WTC11 (cell line): ENCODE data around the gene SERBP1.

Experiments
- JUN ChIP-seq: sonication (generic); formaldehyde crosslinking; IDR thresholded peaks from 2 replicates; pipeline ENCODE4 v1.8.0; 2023; ENCODE audit warnings: mild to moderate bottlenecking, missing genetic modification reagents
- TF ChIP-seq, protein P1 (sequence below): fragments of 200-600 bp; IDR thresholded peaks from 2 replicates; pipeline ENCODE4 v1.8.0; 2022; ENCODE audit warnings: antibody characterized with exemption

DNA sequence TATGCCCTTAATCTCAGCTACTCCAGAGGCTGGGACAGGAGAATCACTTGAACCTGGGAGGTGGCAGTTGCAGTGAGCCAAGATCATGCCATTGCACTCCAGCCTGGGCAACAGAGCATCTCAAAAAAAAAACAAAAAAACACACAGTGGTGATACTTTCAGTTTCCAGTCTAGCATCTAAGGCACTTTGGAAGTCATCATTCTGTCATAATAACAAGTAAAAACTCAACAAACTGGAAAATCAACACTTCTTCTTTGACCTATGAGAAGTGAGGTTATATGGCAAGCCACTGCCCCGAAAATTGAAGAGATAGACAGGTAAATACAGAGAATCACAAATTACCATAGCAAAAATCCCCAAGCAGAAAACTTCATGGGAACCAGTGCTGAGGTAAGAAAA lies 70.6 kb downstream of the SERBP1 start:
- TF ChIP-seq JUN: no peak
- TF ChIP-seq, protein P1, sequence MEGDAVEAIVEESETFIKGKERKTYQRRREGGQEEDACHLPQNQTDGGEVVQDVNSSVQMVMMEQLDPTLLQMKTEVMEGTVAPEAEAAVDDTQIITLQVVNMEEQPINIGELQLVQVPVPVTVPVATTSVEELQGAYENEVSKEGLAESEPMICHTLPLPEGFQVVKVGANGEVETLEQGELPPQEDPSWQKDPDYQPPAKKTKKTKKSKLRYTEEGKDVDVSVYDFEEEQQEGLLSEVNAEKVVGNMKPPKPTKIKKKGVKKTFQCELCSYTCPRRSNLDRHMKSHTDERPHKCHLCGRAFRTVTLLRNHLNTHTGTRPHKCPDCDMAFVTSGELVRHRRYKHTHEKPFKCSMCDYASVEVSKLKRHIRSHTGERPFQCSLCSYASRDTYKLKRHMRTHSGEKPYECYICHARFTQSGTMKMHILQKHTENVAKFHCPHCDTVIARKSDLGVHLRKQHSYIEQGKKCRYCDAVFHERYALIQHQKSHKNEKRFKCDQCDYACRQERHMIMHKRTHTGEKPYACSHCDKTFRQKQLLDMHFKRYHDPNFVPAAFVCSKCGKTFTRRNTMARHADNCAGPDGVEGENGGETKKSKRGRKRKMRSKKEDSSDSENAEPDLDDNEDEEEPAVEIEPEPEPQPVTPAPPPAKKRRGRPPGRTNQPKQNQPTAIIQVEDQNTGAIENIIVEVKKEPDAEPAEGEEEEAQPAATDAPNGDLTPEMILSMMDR: no peak
